Stimulated activated CD8-positive, alpha-beta memory T cell treated with anti-CD3 and anti-CD28 coated beads, Interleukin-12 subunit alpha, Interleukin-12 subunit beta, amount 100 ng/mL, for 4 hours (primary cell): ENCODE results near the gene SLC39A3.

Experiments used
- DNase-seq: peaks from one replicate; pipeline ENCODE4 v3.0.0-alpha.2; 2020; ENCODE audit warnings: low read depth

SLC39A3 gene

DNA sequence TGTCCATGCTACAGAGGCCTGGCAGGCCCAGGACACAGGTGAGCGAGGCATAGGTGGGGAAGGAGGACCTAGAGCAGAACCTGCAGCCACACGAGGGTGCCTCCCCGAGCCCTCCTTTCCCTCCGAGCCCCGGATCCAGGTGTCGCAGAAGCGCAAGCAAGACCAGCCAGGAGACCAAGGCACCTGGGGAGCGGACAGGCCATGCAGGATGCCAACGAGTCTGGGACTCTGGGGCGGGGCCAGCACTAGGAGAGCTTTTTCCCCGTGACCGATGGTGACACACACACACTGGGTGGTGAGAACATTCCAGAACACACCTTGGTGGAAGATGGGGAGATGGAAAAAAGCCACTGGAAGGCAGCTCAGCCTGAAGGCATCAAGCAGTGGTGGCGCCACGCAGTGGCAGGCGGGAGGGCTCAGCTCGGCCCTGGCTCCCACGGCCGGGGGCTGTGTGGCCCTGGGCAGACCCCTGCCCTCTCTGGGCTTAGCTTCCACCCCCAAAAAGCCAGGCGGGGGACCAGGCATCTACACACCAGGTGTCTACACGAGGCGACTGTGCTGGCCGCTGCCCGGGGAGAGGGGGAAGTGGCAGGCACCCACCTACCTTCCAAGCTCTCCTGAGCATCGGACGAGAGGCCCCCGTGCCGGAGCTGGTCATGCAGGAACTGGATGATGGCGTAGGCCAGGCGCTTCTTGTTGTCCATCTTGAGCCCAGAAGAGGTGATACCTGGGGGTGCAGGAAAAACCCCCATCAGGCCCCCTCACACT, 28.7 kb upstream of the SLC39A3 start:
- no peak for DNase-seq

DNA sequence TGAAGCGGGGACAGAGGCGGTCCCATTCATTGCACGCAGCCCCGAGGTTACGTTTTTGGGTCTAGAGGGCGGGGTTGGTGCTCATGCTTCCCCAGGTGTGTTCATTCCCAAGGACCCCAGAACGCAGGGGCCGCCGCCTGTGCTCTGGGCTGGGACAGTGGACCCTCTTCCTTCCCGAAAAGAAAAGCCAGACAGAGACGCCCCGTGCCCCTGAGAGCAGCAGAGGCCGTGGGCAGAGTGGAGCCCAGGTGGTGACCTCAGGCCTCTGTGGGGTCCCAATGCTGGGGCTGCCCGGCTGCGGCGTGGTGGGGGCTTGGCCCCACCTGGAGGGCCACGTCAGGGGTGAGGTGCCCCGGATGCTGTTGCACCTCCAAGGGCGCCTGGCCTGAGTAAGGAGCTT, 27.9 kb upstream of the SLC39A3 start:
- DNase-seq, result no peak

DNA sequence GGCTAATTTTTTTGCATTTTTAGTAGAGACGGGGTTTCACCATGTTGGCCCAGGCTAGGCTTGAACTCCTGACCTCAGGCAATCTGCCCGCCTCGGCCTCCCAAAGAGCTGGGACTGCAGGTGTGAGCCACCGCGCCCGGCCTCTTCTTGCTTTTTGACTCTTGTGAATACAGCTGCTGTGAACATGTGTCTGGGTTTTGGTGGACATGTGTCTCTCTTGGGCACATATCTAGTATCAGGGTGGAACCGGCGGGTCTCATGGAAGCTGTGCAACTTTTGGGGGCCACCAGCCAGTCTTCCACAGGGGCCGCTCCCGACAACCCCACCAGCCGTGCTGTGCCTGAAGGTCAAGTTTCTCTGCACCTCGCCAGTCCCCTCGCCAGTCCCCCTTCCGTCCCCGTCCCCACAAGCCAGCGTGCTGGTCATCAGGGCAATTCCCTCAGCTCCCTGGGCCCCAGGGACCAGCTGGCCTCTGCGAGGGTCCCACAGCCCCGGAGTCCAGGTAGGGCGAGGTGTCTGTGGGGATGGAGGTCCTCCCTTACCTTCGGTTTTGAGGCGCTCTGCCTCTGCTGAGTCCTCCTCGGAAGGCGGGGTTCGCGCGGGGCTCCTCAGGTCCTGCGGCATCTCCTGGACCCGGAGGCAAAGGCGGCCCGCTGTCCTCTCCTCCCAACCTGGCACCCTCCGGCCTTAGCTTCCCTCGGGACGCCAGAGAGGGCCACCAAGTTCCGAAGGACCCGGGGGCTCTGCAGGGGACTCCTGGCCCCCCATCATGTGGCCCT, 27.0 kb upstream of the SLC39A3 start:
- no peak for DNase-seq

DNA sequence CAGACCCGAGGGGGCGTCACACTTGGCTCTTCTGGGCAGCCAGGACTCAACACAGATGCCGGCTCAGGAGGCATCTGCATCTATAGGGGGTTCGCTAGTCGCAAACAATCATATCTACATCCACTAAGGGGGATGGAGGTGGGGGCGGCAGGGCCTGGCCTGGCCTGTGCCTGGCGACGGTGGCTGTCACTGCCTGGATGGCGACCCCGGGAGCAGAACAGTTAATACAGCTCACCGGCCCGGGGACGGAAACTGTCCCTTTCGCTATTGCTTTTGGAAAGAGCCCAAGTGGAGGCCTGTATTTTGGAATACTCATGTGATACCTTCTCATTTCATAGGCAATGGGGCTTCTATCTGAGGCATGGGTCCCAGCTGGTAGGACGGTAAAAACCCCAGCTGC, 25.6 kb upstream of the SLC39A3 start:
- no peak for DNase-seq

DNA sequence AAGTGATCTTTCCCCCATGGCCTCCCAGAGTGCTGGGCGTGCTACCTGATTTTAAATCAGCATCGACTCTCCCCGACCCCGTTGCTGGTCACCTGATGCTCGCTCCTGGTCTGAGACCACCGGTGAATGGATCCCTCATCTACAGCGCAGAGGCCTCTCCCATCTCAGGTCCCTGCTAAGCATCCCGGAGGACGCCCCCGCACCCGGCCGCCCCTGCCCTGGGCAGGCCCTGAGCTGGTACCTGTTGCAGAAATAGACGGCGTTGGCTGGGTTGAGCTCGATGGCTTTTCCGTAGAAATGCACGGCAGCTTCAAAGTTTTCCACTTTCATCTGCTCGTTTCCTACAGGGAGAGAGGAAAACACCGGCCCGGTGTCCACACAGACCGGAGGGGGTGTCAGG, 25.1 kb upstream of the SLC39A3 start:
- no peak for DNase-seq

DNA sequence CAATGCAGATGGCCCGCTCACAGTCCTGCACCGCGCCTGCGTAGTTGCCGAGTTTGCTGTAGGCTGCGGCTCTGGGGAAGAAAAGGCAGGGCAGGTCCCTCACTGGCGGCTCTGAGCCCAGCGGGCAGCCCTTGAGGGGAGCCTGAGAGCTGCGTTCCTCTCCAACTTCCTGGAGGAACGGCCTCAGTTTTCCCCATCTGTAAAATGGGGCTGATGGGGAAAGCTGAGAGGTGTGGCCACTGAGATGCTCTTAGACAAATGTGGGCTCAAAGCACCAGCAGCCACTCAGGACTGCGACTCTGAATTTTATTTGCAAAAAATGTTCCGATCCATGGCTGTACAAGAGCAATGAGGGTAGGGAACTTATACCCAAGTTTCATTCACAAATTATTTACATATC, 23.9 kb upstream of the SLC39A3 start:
- DNase-seq, result no peak

DNA sequence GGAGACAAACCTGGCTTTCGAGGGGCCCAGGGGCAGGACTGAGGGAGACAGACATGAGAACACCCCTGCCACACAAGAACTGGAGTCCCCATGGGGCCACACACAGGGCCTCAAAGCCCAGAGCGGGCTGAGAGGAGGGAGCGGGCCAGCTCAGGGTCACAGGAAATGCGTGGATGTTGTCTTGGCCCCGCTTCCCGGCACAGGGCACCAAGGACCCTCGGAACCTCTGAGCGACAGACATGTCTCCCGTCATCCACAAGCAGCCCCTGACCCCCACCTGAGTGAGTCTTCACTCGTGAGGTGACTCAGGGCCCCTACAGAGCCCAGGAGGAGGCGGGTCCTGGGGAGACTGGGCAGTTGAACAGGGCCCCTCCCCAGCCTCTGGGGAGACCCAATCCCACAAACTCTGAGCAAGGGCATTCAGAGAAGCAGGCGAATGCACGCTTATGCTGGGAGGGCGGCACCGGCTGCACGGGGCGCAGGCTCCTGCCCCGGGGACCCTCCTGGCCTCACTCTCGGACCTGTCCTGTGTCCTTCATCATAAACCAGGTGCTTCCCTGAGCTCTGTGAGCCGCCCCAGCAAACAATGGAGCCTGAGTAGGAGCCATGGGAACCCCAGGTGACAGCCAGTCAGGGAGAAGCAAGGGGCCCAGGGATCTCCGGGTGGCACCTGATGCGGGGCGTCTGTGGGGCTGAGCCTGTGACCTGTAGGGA, 23.1 kb upstream of the SLC39A3 start:
- DNase-seq, result no peak

DNA sequence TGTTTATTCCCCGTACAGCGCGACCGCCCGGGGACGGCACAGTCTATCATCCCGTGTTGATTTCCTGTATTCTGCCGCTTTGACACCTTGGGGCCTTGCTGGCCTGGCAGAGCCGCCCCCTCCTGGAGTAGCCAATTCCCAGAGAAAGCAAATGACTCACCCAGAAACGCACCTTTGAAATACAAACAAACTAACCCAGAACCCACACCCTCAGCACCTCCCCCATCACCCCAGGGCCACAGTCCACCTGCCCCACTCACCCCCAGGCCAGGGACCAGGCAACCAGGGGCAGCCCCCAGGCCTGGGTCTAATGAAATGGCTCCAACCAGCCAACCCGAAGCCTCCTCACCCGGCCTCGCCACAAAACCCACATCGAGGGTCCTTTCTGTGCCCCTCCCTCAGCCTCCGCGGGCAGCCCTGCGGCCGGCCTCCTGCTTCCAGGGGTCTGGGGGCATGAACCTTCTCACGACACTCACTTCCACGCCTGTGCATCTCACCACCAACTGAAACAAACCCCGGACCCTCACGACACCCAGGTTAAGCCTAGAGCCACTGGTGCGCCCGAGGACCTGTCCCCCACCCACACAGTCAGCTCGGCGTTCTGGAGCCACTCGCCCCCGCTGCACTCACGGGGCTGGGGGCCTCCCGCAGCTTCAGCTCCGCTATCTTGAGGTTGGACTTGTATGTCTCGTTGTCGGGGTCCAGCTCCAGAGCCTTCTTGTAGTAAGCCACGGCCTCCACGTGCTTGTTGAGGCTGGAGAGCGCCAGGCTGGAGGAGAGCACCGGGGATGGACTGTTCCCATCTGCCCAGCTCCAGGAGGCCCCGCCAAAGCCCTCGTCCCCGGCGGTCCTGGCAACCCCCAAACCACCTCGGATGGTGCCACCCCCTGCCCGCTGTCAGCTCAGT, 22.3 kb upstream of the SLC39A3 start:
- DNase-seq, result no peak

DNA sequence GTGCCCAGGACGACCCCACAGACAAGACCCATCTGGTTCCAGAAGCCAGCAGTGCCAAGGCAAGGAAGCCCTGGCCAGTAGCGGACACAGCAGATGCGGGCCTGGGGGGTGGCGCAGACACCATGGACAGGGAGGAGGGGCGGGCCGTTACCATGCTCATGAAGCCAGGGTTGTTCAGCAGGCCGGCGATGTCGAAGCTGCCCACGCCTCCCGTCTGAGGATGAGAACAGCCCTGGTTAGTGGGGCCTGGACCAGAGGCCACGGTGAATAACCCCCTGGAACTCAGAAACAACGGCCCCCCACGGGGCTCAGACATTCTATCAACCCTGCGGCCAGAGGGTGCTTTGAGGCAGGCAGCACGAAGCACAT, 21.5 kb upstream of the SLC39A3 start:
- no peak for DNase-seq

DNA sequence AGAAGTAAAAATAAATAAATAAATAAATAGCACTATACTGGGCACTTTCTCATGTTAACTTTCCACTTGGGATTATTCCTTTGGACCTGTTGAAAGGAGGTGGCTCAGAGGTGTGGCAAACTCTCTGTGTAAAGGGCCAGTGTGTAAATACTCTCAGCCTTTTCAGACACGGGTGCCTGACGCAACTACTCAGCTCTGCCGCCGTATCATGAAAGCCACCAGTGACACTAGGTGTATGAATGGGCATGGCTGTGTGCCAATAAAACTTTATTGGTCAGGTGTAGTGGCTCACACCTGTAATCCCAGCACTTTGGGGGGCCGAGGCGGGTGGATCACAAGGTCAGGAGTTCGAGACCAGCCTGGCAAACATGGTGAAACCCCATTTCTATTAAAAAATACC, 20.1 kb upstream of the SLC39A3 start:
- DNase-seq, result no peak

DNA sequence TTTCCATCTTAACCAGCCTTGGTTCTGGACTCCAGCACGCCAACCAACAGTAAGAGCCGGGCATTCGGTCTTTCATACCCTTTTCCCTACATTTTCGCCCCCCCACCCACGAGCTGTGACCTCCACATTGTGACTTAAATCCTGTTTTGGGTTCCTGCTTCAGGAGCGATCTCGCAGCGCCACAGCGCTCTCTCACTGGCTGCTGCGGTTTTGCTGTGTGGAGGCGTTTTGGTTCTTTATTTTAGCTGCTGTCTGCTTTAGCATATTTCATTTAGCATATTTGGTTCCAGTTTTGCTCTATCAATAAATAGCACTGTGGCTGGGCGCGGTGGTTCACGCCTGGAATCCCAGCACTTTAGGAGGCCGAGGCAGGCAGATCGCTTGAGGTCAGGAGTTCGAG, 19.5 kb upstream of the SLC39A3 start:
- no peak for DNase-seq

DNA sequence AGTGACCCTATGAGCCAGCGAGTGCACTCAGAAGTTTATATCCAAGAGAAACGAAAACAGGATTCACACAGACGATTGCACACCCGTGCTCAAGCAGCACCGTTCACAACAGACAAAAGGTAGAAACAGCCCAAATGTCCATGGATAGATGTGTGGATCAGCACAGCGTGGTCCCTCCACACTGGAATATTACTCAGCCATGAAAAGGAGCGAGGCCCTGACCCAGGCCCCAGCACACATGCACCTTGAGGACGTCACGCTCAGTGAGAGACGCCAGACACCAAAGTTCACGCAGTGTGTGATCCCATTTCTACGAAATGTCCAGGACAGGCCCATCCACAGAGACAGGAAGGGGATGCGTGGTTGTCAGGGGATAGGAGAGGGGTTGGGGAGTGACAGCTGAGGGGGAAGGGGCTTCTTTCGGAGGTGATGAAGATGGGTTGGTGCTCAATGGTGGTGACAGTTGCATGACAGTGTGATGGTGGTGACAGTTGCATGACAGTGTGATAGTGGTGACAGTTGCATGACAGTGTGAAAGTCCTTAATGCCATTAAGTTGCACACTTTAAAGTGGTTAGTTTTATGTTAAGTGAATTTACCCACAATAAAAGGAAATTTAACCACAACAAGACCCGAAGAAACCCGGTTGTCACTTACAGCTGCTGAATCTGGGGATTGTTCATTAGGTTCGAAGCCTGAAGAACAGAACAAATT, 18.9 kb upstream of the SLC39A3 start:
- DNase-seq, result no peak

DNA sequence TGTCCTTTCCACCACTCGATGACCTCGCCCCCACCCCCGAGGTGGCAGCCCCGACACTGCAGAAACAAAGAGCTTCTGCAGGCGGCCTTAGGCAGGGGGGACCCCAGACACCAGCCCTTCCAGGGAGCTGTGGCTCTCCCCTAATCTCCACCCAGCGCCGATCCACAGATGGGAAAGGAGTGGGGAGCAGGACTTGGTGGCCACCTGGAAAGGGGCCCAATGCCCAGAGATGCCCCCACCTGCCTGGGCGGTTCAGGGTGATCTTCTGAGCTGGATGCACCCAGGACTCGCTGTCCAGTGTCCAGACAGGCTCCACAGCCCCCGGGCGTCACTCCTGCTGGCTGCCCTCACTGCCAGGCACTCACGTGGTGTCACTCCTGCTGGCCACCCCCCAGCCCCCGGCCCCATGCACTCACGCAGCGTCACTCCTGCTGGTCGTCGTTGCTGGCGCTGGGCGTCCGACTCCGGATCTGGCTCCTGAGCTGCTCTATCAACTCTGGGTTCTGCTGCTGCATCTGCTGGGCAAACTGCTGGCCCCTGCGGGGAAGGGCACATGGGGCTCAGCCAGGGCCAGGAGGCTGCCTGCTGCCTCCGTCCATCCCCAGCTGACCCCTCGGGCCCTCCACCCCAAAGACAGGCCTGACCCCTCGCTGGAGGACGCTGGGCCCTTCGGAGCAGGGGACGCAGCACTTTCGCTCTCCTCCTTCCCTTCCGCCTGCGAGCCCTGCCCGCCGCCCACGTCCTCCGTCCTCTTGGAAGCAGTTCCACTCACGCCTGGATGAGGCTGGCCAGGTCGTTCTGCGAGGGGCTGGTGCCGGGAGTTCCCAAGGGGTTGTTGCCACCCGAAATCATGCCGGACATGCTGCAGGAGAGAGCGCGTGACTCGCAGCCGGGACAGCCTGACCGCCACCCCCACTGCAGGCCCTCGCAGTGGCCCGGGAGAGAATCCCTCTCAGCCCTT, 17.4 kb upstream of the SLC39A3 start:
- no peak for DNase-seq

DNA sequence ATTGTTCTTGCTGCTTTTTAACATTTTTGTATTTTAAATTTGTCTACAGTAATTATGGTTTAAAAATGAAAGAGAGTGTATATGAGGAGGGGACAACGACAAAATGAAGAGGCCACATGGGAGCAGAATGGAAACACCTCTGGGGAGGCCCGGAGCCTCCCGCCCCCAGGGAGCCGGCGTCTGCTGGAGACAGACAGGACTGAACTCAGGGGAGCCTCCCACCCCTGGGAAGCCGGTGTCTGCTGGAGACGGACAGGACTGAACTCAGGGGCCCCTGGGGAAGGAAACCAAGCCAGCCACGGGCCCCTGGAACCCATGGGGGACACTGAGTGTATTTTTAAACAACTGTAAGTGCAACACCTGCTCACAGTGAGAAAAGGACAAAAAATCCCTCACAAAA, 16.7 kb upstream of the SLC39A3 start:
- DNase-seq, result no peak

DNA sequence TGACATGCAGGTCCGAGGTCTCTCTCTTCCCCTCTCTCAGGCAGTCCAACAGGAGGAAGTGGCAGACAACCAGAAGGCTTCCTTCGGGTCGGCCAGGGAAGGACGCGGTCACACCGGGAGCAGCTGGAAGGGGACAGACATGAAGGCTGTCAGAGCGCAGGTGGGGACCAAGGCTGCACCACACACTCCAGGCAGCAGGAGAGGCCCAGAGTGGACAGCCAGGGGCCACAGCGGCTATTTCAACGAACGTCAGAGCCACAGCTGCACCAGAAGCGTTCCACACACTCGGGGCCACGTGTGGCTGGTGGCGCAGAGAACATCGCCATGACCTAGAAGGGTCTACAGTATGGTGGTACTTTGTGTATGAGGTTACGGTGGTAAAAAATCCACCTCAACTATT, 16.0 kb upstream of the SLC39A3 start:
- DNase-seq, result no peak

DNA sequence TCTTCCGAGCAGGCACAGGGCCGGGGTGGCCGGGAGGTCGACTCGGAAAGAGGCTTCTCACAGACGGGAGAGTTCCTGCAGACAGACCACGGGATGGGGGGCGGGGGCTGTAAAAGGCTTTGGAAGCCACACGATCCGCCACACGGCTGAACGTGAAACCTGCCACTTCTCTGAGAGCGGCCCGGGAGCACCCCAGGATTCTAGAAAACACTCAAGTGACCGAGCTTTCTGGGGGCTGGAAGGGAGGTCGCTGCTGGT, 15.6 kb upstream of the SLC39A3 start:
- DNase-seq, result no peak

DNA sequence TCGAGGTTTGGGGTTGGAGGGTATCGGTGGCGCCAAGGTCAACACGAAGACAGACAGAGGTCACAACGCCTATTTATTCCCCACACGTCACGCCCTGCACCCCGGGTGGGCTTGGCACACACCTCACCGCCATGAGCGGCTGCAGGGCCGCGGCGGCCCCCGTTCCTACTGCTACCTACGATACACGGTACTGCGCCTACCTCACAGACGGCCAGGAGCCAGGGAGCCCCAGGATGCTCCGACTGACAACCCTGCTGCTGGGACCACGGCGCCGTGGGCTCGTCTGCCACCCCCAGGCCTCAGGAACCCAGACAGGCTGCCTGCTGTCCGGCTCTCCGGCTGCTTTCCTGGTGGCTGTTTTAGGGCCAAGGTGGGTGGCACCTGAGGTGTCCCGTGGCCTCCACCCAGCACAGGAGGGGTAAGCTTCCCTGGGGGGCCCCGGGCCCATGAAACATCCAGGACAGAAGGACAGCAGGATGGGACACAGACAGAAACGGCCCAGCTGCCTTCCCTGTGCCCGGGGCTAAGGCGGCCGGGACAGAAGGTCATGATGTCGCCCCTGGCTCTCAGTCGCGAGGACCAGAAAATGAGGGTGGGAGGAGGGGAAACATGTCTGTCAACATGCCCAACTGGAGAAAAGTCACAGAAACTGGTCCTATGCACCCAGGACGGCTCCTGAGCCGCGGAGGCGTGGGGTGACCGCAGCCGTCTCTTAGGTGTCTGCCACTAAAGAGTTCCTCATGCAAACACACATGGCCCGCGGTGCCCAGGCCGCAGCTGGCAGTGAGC, 15.0 kb upstream of the SLC39A3 start:
- no peak for DNase-seq

DNA sequence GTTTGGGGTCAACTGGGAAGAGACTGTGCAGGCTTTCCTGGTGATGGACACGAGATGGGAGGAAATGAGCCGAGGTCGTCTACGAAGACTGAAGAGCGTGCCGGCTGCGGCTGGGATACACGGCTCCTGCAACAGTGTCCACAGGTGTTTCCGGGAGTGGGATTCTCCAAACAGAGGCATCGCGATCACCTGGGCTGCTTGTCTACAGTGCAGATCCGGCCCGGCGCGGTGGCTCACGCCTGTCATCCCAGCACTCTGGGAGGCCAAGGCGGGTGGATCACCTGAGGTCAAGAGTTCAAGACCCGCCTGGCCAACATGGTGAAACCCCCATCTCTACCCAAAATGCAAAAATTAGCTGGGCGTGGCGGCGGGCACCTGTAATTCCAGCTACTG, 11.6 kb upstream of the SLC39A3 start:
- DNase-seq, result no peak

DNA sequence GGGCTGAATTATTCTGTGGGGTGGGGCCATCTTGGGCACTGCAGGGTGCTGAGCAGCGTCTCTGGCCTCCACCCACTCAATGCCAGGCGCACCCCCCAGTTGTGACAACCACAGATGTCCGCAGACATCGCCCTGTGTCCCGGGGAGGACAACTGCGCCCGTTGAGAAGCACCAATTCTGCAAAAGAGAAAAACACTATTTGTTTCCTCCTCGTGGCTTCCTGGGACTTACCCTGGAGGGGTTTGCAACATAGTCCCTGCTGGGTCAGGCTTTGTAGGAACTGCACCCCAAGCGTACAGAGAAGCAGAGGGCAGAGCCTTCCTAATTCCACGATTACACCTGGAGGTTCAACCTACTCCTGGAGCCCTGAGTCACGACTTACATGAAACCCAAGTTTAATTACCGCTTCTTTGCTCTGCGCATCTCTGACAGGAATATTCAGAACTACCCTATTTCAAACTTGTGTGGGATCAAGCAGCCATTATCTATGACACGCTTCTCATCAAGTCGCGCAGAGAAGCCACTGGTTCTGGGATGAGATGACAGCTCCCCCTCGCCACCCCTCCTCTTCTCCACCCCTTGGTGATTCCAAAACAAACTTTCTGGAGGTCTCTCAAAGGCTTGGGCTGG, 11.1 kb upstream of the SLC39A3 start:
- DNase-seq, result no peak
